Left ventricle myocardium inferior (tissue), 1 donor: ENCODE data around the gene ARHGAP24. TPM values are rescaled to one million over a fixed set of nuclear protein-coding genes. Genes with fewer than 3 reads are reported as not detected.

ENCODE experiments used
- DNase-seq: peaks from one replicate; pipeline ENCODE4 v3.0.0-alpha.2; 2020
- H3K27ac ChIP-seq: fragments of 200-600 bp; replicated peaks from 2 replicates; pipeline ENCODE4 v1.8.0; 2021
- H3K27me3 ChIP-seq: fragments of 200-600 bp; 2 replicates; pipeline ENCODE4 v1.8.0; 2021; ENCODE audit warnings: low read depth
- H3K36me3 ChIP-seq: fragments of 200-600 bp; 2 replicates; pipeline ENCODE4 v1.8.0; 2021
- H3K4me1 ChIP-seq: fragments of 200-600 bp; 2 replicates; pipeline ENCODE4 v1.8.0; 2021
- H3K4me3 ChIP-seq: fragments of 200-600 bp; 2 replicates; pipeline ENCODE4 v1.8.0; 2021; ENCODE audit warnings: mild to moderate bottlenecking, moderate library complexity
- H3K9me3 ChIP-seq: fragments of 200-600 bp; replicated peaks from 2 replicates; pipeline ENCODE4 v1.8.0; 2021
- CTCF ChIP-seq: fragments of 200-600 bp; IDR thresholded peaks from 2 replicates; pipeline ENCODE4 v1.8.0; 2021; ENCODE audit warnings: antibody characterized with exemption, mild to moderate bottlenecking, borderline replicate concordance
- intact Hi-C: fragments of 100-400 bp; cut with micrococcal nuclease; formaldehyde crosslinking; loops from one replicate; pipeline ENCODE4 v1.11.0; 2022
- total RNA-seq: library from RNA; stranded (reverse); fragmentation: NEBNext Ultra II Directional; extraction: Animal tissue kit (Norgen Biotek cat#: 25700); gene quantifications from one replicate; pipeline ENCODE4 v1.2.1, GENCODE V29; 2021
- donor health status: DM: no; HTN: yes; CAD: no; lungs with severe emphysema.

ARHGAP24 gene
- total RNA-seq, 1 donor from 2014 or later: 13.7 TPM

GRCh38 chr4:85534120-85534519, 59.2 kb downstream of the ARHGAP24 start:
- Histone ChIP-seq H3K36me3 (no peaks in the 10 kb centered on the region), H3K27me3 (no peaks in the 10 kb centered on the region), H3K4me1 (peaks cover 13% of the 10 kb centered on the region), H3K4me3 (no peak overlapping the region), H3K9me3 (no peaks in the 10 kb centered on the region), H3K27ac (no peak overlapping the region)
- intact Hi-C loops: no loop called here
- DNase-seq: no peak
- TF ChIP-seq CTCF: no peak

DNA sequence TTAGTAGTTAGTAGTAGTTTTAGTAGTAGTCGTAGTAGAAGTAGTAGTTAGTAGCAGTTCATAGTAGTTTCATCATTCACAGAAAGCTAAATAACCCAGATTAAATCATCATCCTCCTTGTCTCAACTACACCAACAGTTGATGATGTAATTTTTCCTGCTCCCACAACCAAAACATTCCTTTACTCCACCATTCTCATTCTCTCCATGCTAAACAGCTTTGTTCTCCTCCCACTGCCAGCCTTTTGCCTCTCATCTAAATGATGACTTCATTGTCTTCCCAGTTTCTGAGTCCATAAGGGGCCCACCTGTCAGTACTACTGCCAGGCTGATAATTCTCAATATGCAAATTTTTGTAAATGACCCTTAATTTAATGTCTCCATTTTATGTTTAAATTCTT, 68.9 kb downstream of the ARHGAP24 start:
- no peak for TF ChIP-seq CTCF
- Histone ChIP-seq H3K4me1 (peaks cover 7% of the 10 kb centered on the region), H3K27ac (no peak overlapping the region), H3K36me3 (no peaks in the 10 kb centered on the region), H3K9me3 (no peaks in the 10 kb centered on the region), H3K27me3 (no peaks in the 10 kb centered on the region), H3K4me3 (no peak overlapping the region)
- DNase-seq: no peak
- intact Hi-C loops: no loop called here

- no peaks in the 10 kb centered on the region for H3K27me3 ChIP-seq
- no peak overlapping the region for H3K4me3 ChIP-seq
- H3K36me3 ChIP-seq: no peaks in the 10 kb centered on the region
- TF ChIP-seq CTCF: no peak
- H3K27ac ChIP-seq: no peak overlapping the region
- no peak for DNase-seq
- peaks cover 2% of the 10 kb centered on the region for H3K9me3 ChIP-seq
- H3K4me1 ChIP-seq: peaks cover 7% of the 10 kb centered on the region
- intact Hi-C loops: no loop called here
These were observed 69.8 kb downstream of the ARHGAP24 start for GRCh38 chr4:85544751-85545150.

DNA sequence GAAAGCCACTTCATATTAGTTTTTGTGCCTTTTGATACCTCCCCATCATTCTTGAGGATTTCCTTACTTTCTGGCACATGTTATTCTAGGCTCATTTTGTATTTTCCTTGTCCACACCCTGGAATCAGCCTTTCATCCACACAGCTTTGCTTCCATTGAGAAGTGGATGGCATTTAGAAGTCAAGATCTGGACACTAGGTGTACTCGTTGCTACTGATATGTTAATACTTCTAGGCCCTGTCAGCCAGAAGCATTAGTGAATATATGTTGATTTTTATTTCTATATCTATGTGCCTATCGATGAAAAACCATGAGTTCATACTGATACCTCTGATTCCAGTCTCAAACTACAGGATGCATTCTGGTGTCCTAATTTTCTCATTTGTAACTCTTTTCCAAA, 73.2 kb downstream of the ARHGAP24 start:
- Histone ChIP-seq H3K4me1 (peaks cover 7% of the 10 kb centered on the region), H3K27ac (no peak overlapping the region), H3K36me3 (no peaks in the 10 kb centered on the region), H3K4me3 (no peak overlapping the region), H3K9me3 (peaks cover 14% of the 10 kb centered on the region), H3K27me3 (no peaks in the 10 kb centered on the region)
- no peak for DNase-seq
- TF ChIP-seq CTCF: no peak
- intact Hi-C loops: no loop called here

GRCh38 chr4:85548841-85549240, 73.9 kb downstream of the ARHGAP24 start:
- Histone ChIP-seq H3K27me3 (no peaks in the 10 kb centered on the region), H3K36me3 (no peaks in the 10 kb centered on the region), H3K4me3 (no peak overlapping the region), H3K9me3 (peaks cover 21% of the 10 kb centered on the region), H3K4me1 (peaks cover 7% of the 10 kb centered on the region), H3K27ac (no peak overlapping the region)
- no peak for TF ChIP-seq CTCF
- DNase-seq: no peak
- intact Hi-C loops: no loop called here

GRCh38 chr4:85555206-85555605, 80.3 kb downstream of the ARHGAP24 start:
- no peak overlapping the region for H3K4me3 ChIP-seq
- DNase-seq: no peak
- TF ChIP-seq CTCF: no peak
- no peak overlapping the region for H3K27ac ChIP-seq
- peaks cover 22% of the 10 kb centered on the region for H3K9me3 ChIP-seq
- intact Hi-C loops: no loop called here
- no peaks in the 10 kb centered on the region for H3K27me3 ChIP-seq
- no peaks in the 10 kb centered on the region for H3K36me3 ChIP-seq
- no peaks in the 10 kb centered on the region for H3K4me1 ChIP-seq
